K562 (cell line): Measurements from ENCODE around the gene NINL.

ENCODE experiments used
- ADNP ChIP-seq: fragments of 200-800 bp; sonication (Bioruptor generic); IDR thresholded peaks from 2 replicates; pipeline ENCODE4 v1.6.1; 2016; ENCODE audit warnings: missing genetic modification characterization, missing compliant biosample characterization
- BACH1 ChIP-seq: fragments of 200-800 bp; sonication (Bioruptor generic); IDR thresholded peaks from 2 replicates; pipeline ENCODE4 v1.6.1; 2016; ENCODE audit warnings: missing genetic modification characterization, missing compliant biosample characterization
- CTCF ChIP-seq, 3 experiments: IDR thresholded peaks in 2 of 3; conservative IDR thresholded peaks in 1 of 3; 2 replicates each; pipeline ENCODE4 v1.5.1; 2011 to 2012; ENCODE audit warnings: low read length in 3 of 3, mild to moderate bottlenecking in 3 of 3, control low read depth in 2 of 3, improper control_type of control experiment in 1 of 3, inconsistent platforms in 1 of 3, low read depth in 1 of 3, mixed read lengths in 1 of 3, moderate library complexity in 1 of 3; ENCODE audit not compliant: insufficient read depth in 2 of 3
- E2F8 ChIP-seq: fragments of 450-650 bp; IDR thresholded peaks from 2 replicates; pipeline ENCODE4 v1.7.1; 2018; ENCODE audit warnings: mild to moderate bottlenecking, low read depth; ENCODE audit not compliant: partially characterized antibody
- JUND ChIP-seq, 2 experiments: IDR thresholded peaks; 2 replicates in 1 of 2; 3 replicates in 1 of 2; pipeline ENCODE4 v1.6.1; 2011; ENCODE audit warnings: borderline replicate concordance in 2 of 2, low read depth in 2 of 2, low read length in 2 of 2, improper control_type of control experiment in 1 of 2, missing biosample characterization in 1 of 2, missing genetic modification characterization in 1 of 2, missing genetic modification reagents in 1 of 2
- NFRKB ChIP-seq: fragments of 450-650 bp; IDR thresholded peaks from 2 replicates; pipeline ENCODE4 v1.6.1; 2016; ENCODE audit warnings: low read depth
- NRF1 ChIP-seq, 2 experiments: fragments of 450-650 bp; IDR thresholded peaks in 1 of 2; conservative IDR thresholded peaks in 1 of 2; 2 replicates each; pipeline ENCODE4 v1.6.1; 2014; ENCODE audit warnings: mild to moderate bottlenecking in 2 of 2
- RBM25 ChIP-seq: fragments of 200-400 bp; formaldehyde crosslinking; IDR thresholded peaks from 2 replicates; pipeline ENCODE4 v1.6.1; 2018; ENCODE audit warnings: low read length, low read depth, moderate library complexity; ENCODE audit not compliant: severe bottlenecking
- ZNF274 ChIP-seq: IDR thresholded peaks from 2 replicates; pipeline ENCODE4 v1.6.1; 2011; ENCODE audit warnings: low read depth, mild to moderate bottlenecking, low read length, moderate library complexity, borderline replicate concordance

GRCh38 chr20:25452333-25452732 is 133.0 kb downstream of the NINL start:
- TF ChIP-seq BACH1 (tag) = no peak
- no peak for TF ChIP-seq JUND (IDR thresholded peaks at IDR 0.05; ENCODE audit: borderline replicate concordance, low read depth, low read length)
- no peak for TF ChIP-seq JUND (tag; IDR thresholded peaks at IDR 0.05; ENCODE audit: borderline replicate concordance, low read depth, low read length)
- no peak for TF ChIP-seq RBM25
- TF ChIP-seq ZNF274 = no peak
- TF ChIP-seq CTCF (IDR thresholded peaks at IDR 0.05 in 2 of 3, conservative IDR thresholded peaks at IDR 0.05 in 1 of 3; ENCODE audit: insufficient read depth in 2 of 3, low read depth in 1 of 3, low read length in 3 of 3) = no peak
- TF ChIP-seq NFRKB = no peak
- TF ChIP-seq NRF1 (conservative IDR thresholded peaks at IDR 0.05 in 1 of 2, IDR thresholded peaks at IDR 0.05 in 1 of 2) = no peak
- TF ChIP-seq E2F8 = no peak
- no peak for TF ChIP-seq ADNP (tag)
